Measurements from ENCODE around the gene EBF3.

EBF3 gene

DNA sequence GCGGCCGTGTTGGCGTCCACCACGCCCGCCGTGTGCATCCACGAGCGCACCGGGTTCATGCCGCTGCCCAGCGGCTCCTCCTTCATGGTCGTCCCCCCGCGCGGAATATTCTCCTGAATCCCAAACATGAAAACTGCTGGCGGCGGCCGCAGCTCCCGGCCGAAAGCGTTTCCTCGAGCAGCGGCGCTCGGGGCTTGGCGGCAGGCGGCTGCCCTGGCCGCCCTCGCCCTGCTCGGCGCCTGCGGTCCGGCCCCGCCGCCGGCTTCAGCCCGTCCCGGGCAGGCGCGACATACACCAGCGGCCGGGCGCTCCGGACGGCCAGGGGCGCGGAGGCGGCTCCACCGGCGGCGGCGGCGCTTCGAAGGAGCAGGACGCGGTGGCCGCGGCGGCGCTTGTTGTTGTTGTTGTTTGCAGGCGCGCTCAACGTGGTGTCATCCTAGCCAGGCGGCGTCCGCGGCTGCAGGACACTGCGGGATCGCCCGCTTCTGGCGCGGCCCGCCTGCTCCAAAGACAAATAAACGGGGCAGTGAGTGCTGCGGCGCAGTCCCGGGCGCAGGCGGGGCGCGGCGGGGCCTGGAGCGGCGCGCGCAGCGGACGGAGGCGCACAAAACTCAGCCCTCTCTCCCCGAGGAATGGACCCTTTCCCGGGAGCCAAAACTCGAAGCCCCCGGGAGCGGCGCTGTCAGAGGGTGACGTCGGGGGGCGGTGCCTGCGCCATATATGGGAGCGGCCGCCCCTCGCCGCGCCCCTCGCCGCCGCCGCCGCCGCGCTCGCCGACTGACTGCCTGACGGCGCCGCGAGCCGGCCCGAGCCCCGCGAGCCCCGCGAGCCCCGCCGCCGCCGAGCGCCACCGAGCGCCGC is at the start of gene EBF3:
TSS of gene EBF3 (minus strand) at position 634 of the 861 bp plus-strand sequence. CDS start at position 128, 506 bp downstream.
- DNase-seq = peak; percentile 59

DNA sequence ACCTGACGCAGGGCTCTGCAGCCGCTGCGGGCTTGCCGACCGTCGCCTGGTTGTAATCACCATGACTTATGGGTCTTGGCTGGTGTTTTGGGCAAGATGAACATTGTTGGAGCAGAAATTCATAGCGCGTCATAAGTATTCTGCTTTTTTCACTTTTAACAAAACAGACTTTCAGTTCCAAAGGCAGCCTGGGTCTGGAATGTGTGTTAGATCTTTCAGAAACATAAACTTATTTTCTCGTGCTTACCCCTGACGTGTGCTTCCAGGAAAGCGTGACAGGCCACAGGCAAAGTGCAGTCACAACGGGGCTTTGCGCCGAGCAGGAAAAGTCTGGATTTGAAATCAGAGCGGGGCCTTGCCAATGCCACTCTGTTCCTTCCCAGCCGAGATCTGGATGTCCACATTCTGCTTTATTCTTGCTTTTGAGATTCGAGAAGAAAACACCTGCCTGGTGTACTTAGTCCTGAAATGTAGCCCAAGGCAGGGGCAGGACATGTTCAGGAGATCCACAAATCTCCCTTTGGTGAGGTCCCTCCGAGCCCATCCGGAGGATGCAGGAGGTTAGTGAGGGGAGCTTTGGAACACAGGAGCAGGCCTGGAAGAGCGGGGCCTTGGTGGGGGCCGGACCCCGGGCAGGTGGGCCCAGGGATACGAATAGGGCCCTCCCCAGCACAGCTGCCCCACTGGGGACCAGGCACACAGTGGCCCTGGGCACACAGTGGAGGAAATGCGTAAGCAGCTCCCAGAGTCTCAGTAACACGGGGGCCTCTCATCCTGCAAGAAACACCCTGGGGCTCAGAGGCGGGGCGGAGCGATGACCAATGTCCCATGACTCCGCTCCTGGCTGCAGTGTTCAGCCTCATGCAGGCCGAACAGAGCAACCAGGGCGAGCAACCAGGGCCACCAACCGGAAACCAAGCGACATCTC is 49.5 kb upstream of the EBF3 start:
- DNase-seq = no peak

GRCh38 chr10:130012129-130012528 is 48.1 kb upstream of the EBF3 start:
- DNase-seq = no peak

- no peak for DNase-seq
Measured at GRCh38 chr10:130010653-130011052, 46.6 kb upstream of the EBF3 start.

GRCh38 chr10:130009228-130009627 is 45.2 kb upstream of the EBF3 start:
- DNase-seq = no peak

DNA sequence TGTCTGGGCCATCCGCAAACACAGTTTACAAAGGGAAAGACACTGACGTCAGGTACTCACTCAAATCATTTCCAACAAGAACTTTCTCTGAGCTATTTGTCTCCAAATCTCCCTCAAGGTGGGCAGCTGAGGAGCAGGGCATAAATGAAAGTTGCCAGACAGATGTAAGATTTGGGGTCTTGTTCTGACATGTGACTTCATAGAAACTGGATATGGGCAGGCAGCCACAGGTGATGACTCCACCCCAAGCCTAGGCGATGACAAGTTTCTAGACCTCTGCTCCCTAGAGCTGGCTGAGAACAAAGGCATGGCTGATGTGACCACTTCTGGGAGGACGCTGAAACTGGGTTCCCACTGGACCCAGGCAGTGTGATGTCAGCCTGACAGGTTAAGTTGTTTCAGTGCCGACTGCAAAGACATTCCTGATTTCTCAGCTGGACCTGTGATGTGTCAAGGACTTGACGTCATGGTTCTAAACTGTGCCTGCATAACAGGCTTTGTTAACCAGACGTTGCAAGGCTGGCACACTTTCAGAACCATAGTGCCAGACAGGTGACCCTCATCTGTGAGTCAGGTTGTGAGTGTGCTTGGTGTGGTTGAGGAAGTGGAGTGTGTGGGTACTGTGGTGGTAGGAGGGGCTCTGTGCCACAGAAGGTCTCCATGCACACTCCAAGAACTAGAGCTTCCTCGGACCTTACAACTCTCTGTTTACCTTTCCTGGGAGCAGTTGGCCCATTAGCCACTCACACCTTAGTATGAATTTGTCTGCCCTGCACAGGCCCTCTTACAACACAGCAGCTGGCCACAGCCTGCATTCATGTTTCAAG is 39.9 kb upstream of the EBF3 start:
- DNase-seq = no peak

DNA sequence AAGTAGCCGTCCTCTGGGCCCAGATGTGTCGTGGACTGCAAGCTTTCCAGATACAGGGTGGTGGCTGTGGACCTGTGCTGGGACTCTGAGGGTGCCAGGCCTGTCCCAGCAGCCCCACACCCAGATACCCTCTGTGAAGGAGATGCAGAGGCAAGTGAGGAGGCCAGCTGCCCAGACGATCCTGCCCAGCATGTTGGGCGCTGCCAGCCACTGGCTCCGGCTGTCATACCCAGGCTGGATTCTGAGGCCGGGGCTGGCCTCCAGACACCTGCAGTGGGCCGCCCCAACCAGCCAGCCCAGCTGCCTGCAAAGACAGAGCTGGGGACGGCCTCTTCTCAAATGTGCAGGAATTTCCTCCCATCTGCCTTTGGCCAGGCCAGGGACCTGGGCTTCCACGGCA is 39.1 kb upstream of the EBF3 start:
- no peak for DNase-seq

GRCh38 chr10:130002606-130003005 is 38.5 kb upstream of the EBF3 start:
- no peak for DNase-seq

DNA sequence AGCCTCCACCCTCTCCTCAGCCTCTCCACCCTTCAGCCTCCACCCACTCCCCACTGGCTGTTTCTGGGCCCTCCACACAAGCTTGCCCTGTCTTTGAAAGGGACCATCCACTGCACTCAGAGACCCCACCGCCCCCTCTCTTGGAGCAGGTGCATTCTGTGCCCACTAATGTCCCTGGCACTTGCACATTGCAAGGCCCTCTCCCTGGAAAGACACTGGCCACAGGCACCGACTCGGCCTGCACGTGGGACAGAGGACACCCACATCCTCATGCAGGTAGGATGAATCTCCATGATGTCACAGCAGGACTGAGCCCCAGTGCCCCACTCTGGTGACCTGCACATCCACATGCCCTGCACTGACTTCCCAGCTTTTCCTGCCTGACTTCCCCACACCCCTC is 36.8 kb upstream of the EBF3 start:
- no peak for DNase-seq

- no peak for DNase-seq
Measured at GRCh38 chr10:129999140-129999539, 35.1 kb upstream of the EBF3 start.

GRCh38 chr10:129993621-129994020 is 29.5 kb upstream of the EBF3 start:
- DNase-seq = no peak

GRCh38 chr10:129992356-129992755 is 28.3 kb upstream of the EBF3 start:
- no peak for DNase-seq

DNA sequence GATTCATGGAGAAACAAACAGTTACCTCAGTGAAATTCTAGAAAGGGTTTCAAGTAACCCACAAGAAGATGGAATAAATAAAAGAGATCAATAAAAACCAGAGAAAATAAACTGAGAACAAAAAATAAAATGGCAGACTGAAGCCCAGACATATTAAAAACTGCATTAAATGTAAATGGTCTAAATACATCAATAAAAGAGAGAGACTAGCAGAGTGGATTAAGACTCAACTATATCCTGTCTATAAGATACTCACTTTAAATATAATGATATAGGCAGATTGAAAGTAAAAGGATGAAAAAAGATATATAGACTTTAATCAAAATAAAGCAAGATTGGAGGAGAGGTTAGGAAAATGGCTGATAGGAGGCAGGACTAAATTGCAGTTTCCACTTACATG is 18.8 kb upstream of the EBF3 start:
- no peak for DNase-seq

DNA sequence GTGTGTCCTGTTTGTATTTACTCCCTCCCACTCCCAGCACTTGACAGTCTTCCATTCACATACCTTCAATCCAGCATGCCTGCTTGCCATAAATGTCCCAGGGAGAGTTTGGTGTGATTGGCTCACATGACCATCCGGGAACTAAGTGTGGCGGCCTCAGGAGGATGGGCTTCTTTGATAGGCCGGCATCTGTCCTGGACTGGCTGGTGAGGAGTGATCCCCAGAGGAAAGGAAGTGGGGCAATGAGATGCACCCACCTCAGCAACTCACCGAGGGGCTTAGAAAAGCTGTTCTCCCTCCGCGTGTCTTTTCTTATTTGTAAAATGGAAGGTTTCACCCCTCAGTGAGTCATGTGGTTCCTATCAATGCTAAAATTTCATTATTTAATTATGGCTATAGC is 14.9 kb upstream of the EBF3 start:
- DNase-seq = no peak

DNA sequence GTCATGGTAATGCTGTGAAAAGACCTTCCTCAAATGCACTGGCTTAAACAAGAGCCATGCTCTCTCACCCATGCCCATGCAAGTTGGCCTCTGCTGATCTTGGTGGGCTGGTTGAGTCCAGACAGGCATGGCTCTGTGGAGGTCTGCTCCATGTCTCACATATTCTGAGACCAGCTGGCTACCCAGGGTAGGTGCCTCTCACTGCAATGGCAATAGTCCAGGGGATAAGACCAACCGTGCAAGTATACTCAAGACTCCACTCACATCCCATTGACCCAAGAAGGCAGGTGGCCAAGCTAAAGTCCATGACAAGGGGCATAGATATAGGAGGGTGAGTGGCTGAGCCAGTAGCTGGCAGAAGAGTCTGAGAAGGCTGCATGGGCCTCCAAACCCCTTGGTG is 14.2 kb upstream of the EBF3 start:
- DNase-seq = no peak

DNA sequence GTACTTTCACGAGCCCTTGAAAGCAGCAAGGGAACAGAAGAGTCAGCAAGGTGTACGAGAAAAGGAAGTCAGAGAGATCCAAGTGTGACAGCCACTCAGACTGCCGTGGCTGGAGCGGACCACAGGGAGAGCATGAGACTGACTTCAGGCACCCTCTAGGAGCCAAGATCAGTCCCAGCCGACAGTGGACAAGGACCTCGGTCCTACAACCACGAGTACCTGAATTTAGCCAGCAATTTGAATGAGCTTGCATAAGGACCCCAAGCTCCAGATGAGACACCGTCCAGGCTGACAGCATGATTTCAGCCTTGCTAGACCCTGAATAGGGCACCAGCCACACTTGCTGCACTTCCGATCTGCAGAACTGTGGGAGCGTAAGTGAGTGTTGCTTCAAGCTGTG is 13.7 kb upstream of the EBF3 start:
- DNase-seq = no peak

DNA sequence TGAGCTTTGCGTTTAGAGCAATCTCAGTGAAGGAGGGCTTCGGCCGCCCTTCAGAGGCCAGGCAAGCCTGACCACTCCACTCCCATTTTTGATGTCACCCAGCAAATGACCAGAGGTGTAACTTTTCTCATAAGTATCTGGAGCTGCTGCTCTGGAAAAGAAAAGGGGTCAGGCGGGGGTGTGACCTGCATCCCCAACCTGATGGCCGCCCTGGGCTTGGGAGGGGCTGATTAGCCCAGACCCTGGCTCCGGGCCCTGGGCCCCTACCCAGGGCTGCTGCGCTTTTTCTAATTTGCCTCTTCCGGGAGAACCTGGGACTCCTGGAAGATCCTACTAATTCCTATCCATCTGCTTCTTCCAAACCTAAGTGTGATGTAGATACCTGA is 9.6 kb upstream of the EBF3 start:
- no peak for DNase-seq

DNA sequence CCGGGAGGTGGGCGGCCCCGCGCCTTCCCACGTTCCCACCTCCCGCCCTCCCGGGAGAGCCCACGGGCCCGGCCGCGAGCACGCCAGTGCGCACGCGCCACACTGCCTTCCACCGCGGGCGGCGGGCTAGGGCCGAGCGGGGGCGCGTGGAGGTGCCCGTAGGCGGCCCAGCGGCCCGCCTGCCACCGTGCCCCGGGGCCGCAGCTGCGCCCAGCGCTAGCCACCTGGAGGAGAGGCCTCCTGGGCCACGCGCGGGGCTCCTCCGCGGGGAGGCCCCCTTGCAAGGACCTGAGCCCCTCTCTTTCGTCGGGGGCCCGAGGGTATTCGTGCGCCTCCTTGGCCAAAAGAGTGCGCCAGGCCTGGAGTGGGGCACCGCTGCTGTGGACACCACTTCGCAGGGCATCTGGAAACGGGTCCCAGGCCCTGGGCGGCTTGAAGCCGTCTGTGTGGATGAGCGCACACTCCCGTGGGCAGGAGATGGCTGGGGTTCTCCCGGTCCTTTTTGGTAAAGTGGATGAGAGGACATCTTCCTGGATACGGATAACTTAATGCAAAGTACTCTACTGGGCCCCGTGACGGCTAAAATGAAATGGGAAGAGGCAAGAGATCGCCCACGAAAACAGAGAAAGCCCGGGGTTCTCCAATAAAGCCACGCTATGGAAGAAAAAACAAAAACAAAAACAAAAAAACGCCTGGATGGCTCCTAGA is 9.0 kb upstream of the EBF3 start:
- DNase-seq = no peak

GRCh38 chr10:129972145-129972965 is 8.3 kb upstream of the EBF3 start:
- no peak for DNase-seq

DNA sequence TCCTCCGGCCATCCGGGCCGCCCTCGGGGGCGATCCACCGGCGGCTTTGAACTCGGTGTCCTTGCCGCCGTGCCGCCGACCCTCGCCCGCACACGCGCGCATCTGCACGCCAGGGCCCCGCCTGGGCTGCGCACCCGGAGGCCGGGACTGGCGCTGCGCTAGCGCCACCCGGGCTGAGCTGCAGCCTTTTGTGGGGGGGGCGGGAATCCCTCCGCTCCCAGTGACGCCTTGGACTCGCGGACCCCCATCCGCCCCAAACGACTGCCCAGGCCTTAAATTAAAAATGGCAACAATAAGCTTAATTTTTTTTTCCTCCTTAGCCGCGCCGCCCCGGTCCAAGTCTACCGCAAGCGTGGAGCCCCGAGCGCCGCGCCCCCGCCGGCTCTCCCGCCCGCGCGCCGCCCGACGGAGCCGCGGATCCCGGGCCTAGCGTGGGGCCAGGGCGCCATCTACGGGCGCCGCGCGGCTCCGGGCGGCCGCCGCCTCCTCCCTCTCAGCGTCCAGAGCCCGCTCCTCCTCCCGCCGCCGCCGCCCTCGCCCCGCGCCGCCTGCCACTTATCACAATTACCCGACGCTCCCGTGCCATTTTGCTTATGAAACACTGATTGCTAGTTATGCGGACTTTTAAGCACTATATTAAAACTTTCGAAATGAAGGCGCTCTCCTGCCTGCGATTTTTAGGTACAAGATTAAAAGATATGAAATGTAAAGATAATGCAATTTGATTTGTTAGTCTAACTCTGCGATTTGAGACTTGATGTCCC is 7.5 kb upstream of the EBF3 start:
- DNase-seq = peak; percentile 37
